GM23248 (cell line): Measurements from ENCODE around the gene PDX1. TPM values are rescaled to one million over a fixed set of nuclear protein-coding genes. Genes with fewer than 3 reads are reported as not detected.

Experiments used
- DNase-seq: peaks from one replicate; pipeline ENCODE4 v3.0.0-alpha.2; 2015
- H2AFZ ChIP-seq: fragments of 200-600 bp; sonication (generic); 2 replicates; pipeline ENCODE4 v1.6.1; 2016; ENCODE audit warnings: antibody characterized with exemption
- H3F3A ChIP-seq: fragments of 200-600 bp; sonication (generic); 2 replicates; pipeline ENCODE4 v1.6.1; 2016; ENCODE audit warnings: mild to moderate bottlenecking, antibody characterized with exemption, mixed run types; ENCODE audit not compliant: insufficient read depth
- H3K27ac ChIP-seq: fragments of 200-600 bp; sonication (generic); 2 replicates; pipeline ENCODE4 v1.5.1; 2016; ENCODE audit warnings: mild to moderate bottlenecking
- H3K27me3 ChIP-seq: fragments of 200-600 bp; sonication (generic); replicated peaks from 2 replicates; pipeline ENCODE4 v1.6.1; 2016; ENCODE audit warnings: mild to moderate bottlenecking; ENCODE audit not compliant: insufficient read depth
- H3K36me3 ChIP-seq: fragments of 200-600 bp; sonication (generic); 2 replicates; pipeline ENCODE4 v1.6.1; 2016; ENCODE audit warnings: low read depth, mild to moderate bottlenecking
- H3K4me1 ChIP-seq: fragments of 200-600 bp; sonication (generic); 2 replicates; pipeline ENCODE4 v1.6.1; 2016; ENCODE audit warnings: mild to moderate bottlenecking; ENCODE audit not compliant: insufficient read depth
- H3K4me2 ChIP-seq: fragments of 200-600 bp; sonication (generic); one replicate; pipeline ENCODE4 v1.6.1; 2016; ENCODE audit warnings: mild to moderate bottlenecking; ENCODE audit not compliant: unreplicated experiment
- H3K4me3 ChIP-seq: fragments of 200-600 bp; sonication (generic); 2 replicates; pipeline ENCODE4 v1.5.1; 2016; ENCODE audit warnings: mild to moderate bottlenecking
- H3K79me2 ChIP-seq: fragments of 200-600 bp; sonication (generic); 2 replicates; pipeline ENCODE4 v1.6.1; 2016; ENCODE audit warnings: mild to moderate bottlenecking; ENCODE audit not compliant: insufficient read depth
- H3K9ac ChIP-seq: fragments of 200-600 bp; sonication (generic); 2 replicates; pipeline ENCODE4 v1.6.1; 2016; ENCODE audit warnings: mild to moderate bottlenecking
- H3K9me2 ChIP-seq: fragments of 200-600 bp; sonication (generic); 2 replicates; pipeline ENCODE4 v1.6.1; 2016; ENCODE audit warnings: mixed run types, mild to moderate bottlenecking, moderate library complexity; ENCODE audit not compliant: insufficient read depth
- H3K9me3 ChIP-seq: fragments of 200-600 bp; sonication (generic); one replicate; pipeline ENCODE4 v1.6.1; 2017; ENCODE audit warnings: low read depth
- H4K20me1 ChIP-seq: fragments of 200-600 bp; sonication (generic); 2 replicates; pipeline ENCODE4 v1.6.0; 2016; ENCODE audit not compliant: insufficient read depth
- EZH2 ChIP-seq: fragments of 200-600 bp; sonication (generic); IDR thresholded peaks from 2 replicates; pipeline ENCODE4 v1.6.1; 2018; ENCODE audit warnings: antibody characterized with exemption, mild to moderate bottlenecking; ENCODE audit not compliant: insufficient read depth, poor library complexity, severe bottlenecking
- EZH2phosphoT487 ChIP-seq: fragments of 200-600 bp; sonication (generic); IDR thresholded peaks from 2 replicates; pipeline ENCODE4 v1.6.1; 2018; ENCODE audit warnings: antibody characterized with exemption, moderate library complexity, mild to moderate bottlenecking, low read depth; ENCODE audit not compliant: insufficient read depth
- WGBS, 2 experiments: methylation state at CpG; one replicate each; pipeline ENCODE4 v1.1.6; 2015 to 2017; ENCODE audit warnings: low lambda C conversion rate in 2 of 2, low coverage in 1 of 2; ENCODE audit errors: missing lambda C conversion rate in 2 of 2; 5-methylcytosine and 5-hydroxymethylcytosine counted together
- in situ Hi-C: fragments of 300-500 bp; cut with MboI; formaldehyde crosslinking; loops from 2 replicates; pipeline ENCODE4 v1.15.0; 2020
- polyA plus RNA-seq: library from polyadenylated mRNA; unstranded; fragments of >200 nt; fragmentation: Nextera tagmentation; extraction: Ambion mirVana; gene quantifications from 2 replicates; pipeline ENCODE4 v1.2.1, GENCODE V29; 2016
- total RNA-seq: library from RNA; depleted of rRNA; stranded (reverse); fragments of >200 nt; shearing (Covaris generic); gene quantifications from 2 replicates; pipeline ENCODE4 v1.2.3, GENCODE V29; 2014

The PDX1 gene
- total and polyA plus RNA-seq, 2 experiments from 2014 or later: not detected

DNA sequence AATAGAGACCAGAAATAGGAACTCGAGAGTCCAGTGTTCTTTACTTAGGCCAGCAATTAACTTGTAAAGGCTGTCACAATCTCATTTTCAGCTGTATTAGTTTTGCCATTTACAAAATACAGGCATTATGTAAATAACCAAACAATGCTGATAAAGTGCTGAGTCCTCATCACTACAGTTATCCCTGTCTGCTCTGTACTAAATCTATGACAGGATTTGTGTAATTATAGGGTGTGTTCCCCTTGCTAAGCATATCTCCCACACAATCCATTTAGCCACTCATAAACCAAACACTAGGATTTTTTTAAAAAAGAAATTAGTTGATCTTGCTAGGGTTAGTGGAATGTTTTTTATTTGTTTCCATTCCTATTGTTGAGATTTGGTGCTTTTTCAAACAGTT lies 23.2 kb downstream of the PDX1 start:
- H4K20me1 ChIP-seq: no peaks in the 10 kb centered on the region
- no peak for TF ChIP-seq EZH2phosphoT487
- no peak for TF ChIP-seq EZH2
- no peak overlapping the region for H3K9ac ChIP-seq
- 38 to 53% methylated on average over 1 of the region's 1 CpG for WGBS, 2 experiments
- no peaks in the 10 kb centered on the region for H3K79me2 ChIP-seq
- H3K9me2 ChIP-seq: no peaks in the 10 kb centered on the region
- no peaks in the 10 kb centered on the region for H3F3A ChIP-seq
- no peak overlapping the region for H3K27ac ChIP-seq
- no peaks in the 10 kb centered on the region for H3K4me1 ChIP-seq
- no peaks in the 10 kb centered on the region for H3K9me3 ChIP-seq
- H2AFZ ChIP-seq: no peak overlapping the region
- no peak overlapping the region for H3K4me3 ChIP-seq
- in situ Hi-C loops: no loop called here
- no peaks in the 10 kb centered on the region for H3K36me3 ChIP-seq
- no peak overlapping the region for H3K4me2 ChIP-seq
- DNase-seq: no peak
- peaks cover 11% of the 10 kb centered on the region; the same call in 1 of the 2 replicates for H3K27me3 ChIP-seq

DNA sequence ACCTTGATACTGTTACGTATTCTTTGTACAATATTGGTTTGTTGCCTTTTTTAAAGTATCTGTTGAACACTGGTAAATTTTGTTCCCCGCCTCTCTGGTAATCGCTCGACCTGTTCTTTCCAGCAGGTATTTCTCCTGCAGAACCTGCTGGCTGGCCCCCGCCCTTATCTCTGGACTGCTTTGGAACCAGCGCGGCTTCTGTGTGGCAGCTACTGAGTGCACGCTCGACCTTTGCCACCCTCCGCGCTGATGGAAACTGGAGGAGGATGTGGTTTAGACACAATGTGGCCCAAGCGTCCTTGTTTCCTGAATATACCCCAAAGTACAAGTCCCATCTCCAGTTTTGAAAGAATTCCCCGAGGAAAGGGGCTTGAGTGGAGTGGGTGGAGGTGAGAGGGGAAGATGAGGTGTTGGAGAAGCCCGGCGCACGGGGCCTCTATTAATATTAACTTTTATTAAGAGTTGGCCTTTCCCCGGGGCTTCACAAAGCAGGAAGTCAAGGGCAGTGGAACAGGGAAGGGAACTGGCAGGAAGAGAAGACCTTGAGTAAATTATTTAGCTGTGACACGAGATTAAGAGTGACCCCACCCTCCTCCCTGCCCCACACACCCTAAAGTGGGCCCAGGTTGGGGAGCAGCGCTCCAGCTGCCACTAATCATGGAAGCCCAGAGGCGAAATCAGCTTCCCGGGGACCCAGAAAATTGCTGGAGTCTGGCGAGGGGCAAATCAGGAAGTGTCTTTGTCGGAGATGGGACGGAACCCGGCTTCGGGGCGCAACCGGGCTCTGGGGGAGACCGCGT lies 33.3 kb downstream of the PDX1 start:
- H2AFZ ChIP-seq: peak overlapping the region; percentile 90
- H3K36me3 ChIP-seq: no peaks in the 10 kb centered on the region
- H3K9me2 ChIP-seq: no peaks in the 10 kb centered on the region
- H3K27me3 ChIP-seq: peaks cover 50% of the 10 kb centered on the region
- no peaks in the 10 kb centered on the region for H3K4me1 ChIP-seq
- H3K4me3 ChIP-seq: peak overlapping the region; percentile 70
- peak overlapping the region; percentile 75 for H3K4me2 ChIP-seq
- H4K20me1 ChIP-seq: no peaks in the 10 kb centered on the region
- H3K9ac ChIP-seq: peak overlapping the region; percentile 48
- H3K79me2 ChIP-seq: no peaks in the 10 kb centered on the region
- TF ChIP-seq EZH2: no peak
- no peak for TF ChIP-seq EZH2phosphoT487
- no peak overlapping the region for H3K27ac ChIP-seq
- in situ Hi-C loops: no loop called here
- no peaks in the 10 kb centered on the region for H3K9me3 ChIP-seq
- DNase-seq: no peak
- no peaks in the 10 kb centered on the region for H3F3A ChIP-seq
- 15 to 19% methylated on average over 30 of the region's 30 CpGs for WGBS, 2 experiments

GRCh38 chr13:27953676-27954405 lies 34.0 kb downstream of the PDX1 start:
- peak overlapping the region; percentile 90 for H2AFZ ChIP-seq
- peak overlapping the region; percentile 53 for H3K9ac ChIP-seq
- H3F3A ChIP-seq: no peaks in the 10 kb centered on the region
- 2% methylated on average over 39 to 52 of the region's 71 CpGs for WGBS, 2 experiments
- in situ Hi-C loops: no loop called here
- H3K9me3 ChIP-seq: no peaks in the 10 kb centered on the region
- H3K79me2 ChIP-seq: no peaks in the 10 kb centered on the region
- no peaks in the 10 kb centered on the region for H3K36me3 ChIP-seq
- no peaks in the 10 kb centered on the region for H3K4me1 ChIP-seq
- peak; percentile 87 for DNase-seq
- H3K9me2 ChIP-seq: no peaks in the 10 kb centered on the region
- H3K27ac ChIP-seq: no peak overlapping the region
- H4K20me1 ChIP-seq: no peaks in the 10 kb centered on the region
- peak overlapping the region; percentile 70 for H3K4me3 ChIP-seq
- H3K4me2 ChIP-seq: peak overlapping the region; percentile 75
- peaks cover 58% of the 10 kb centered on the region for H3K27me3 ChIP-seq
- no peak for TF ChIP-seq EZH2
- TF ChIP-seq EZH2phosphoT487: no peak

DNA sequence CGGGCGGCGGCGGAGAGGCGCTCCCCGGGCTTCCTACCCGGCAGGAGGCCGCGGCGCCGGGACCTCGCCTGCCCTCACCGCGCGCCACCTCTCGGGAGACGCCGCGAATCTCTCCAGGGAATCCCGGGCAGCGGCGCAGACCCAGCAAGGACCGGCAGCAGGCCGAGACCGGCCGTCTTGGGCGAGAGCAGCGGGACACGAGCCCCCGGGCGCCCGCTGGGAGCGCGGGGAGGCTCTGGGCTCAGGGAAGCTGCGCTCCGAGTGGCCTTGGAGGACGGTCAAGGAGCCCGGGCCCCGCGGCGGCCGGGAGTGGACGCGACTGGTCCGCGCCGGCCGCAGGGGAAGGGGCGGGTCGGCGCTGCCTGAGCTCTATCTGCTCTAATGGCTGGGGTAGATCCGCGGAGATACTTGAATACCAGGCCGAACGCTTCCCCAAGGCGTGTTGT lies 34.6 kb downstream of the PDX1 start:
- 2 to 3% methylated on average over 52 to 55 of the region's 56 CpGs for WGBS, 2 experiments
- Histone ChIP-seq H3K9ac (peak overlapping the region; percentile 53), H3K27ac (no peak overlapping the region), H3K36me3 (no peaks in the 10 kb centered on the region), H2AFZ (peak overlapping the region; percentile 90), H3K4me2 (peak overlapping the region; percentile 75), H3K79me2 (no peaks in the 10 kb centered on the region), H3K4me1 (no peaks in the 10 kb centered on the region), H3K9me2 (no peaks in the 10 kb centered on the region), H3F3A (no peaks in the 10 kb centered on the region), H3K4me3 (peak overlapping the region; percentile 70), H4K20me1 (no peaks in the 10 kb centered on the region), H3K27me3 (peaks cover 63% of the 10 kb centered on the region), H3K9me3 (no peaks in the 10 kb centered on the region)
- TF ChIP-seq EZH2: no peak
- no peak for TF ChIP-seq EZH2phosphoT487
- DNase-seq: peak; percentile 51
- in situ Hi-C loops: no loop called here
